Endometrial microvascular endothelial cells (primary cell): ENCODE results near the gene CRYBA4. TPM values are rescaled to one million over a fixed set of nuclear protein-coding genes. Genes with fewer than 3 reads are reported as not detected.
"Not testable (repeated sequence)": the region's sequence is repeated elsewhere in the genome, so short reads cannot be mapped to it uniquely, and the experiment has no call there.

Source experiments
- in situ Hi-C: cut with HindIII; loops from 2 replicates; pipeline ENCODE4 v1.10.0; 2017; ENCODE audit warnings: low sequenced_read_pairs, low pct_unique_long_range_greater_than_20kb; ENCODE audit errors: inconsistent ontology term
- total RNA-seq: library from RNA; depleted of rRNA; stranded (reverse); fragments of >200 nt; gene quantifications from one replicate; pipeline ENCODE4 v1.2.3, GENCODE V29; 2015; ENCODE audit errors: inconsistent ontology term

CRYBA4 gene
- total RNA-seq, 1 donor from 2014 or later: not detected

GRCh38 chr22:26592421-26592891, 29.3 kb upstream of the CRYBA4 start:
- in situ Hi-C loops: no loop called here

GRCh38 chr22:26593763-26594162, 28.0 kb upstream of the CRYBA4 start:
- in situ Hi-C loops: no loop called here

- in situ Hi-C loops: no loop called here
These were observed 24.7 kb upstream of the CRYBA4 start for GRCh38 chr22:26597026-26597425.

- in situ Hi-C loops: no loop called here
These were observed 24.3 kb upstream of the CRYBA4 start for GRCh38 chr22:26597480-26597879.

- in situ Hi-C loops: no loop called here
These were observed 22.3 kb upstream of the CRYBA4 start for GRCh38 chr22:26599505-26599904.

- in situ Hi-C loops: no loop called here
These were observed 20.0 kb upstream of the CRYBA4 start for GRCh38 chr22:26601726-26602125.

GRCh38 chr22:26602127-26602526, 19.6 kb upstream of the CRYBA4 start:
- in situ Hi-C loops: no loop called here

GRCh38 chr22:26604368-26604767, 17.4 kb upstream of the CRYBA4 start:
- in situ Hi-C loops: no loop called here

- in situ Hi-C loops: no loop called here
These were observed 15.2 kb upstream of the CRYBA4 start for GRCh38 chr22:26606611-26607010.

GRCh38 chr22:26608129-26608528, 13.6 kb upstream of the CRYBA4 start:
- in situ Hi-C loops: no loop called here

GRCh38 chr22:26609287-26609686, 12.5 kb upstream of the CRYBA4 start:
- in situ Hi-C loops: no loop called here

GRCh38 chr22:26610072-26610958, 11.4 kb upstream of the CRYBA4 start:
- in situ Hi-C loops: no loop called here

- in situ Hi-C loops: no loop called here
These were observed 10.8 kb upstream of the CRYBA4 start for GRCh38 chr22:26610996-26611395.

- in situ Hi-C loops: no loop called here
These were observed 9.1 kb upstream of the CRYBA4 start for GRCh38 chr22:26612652-26613051.

GRCh38 chr22:26613753-26614152, 8.0 kb upstream of the CRYBA4 start:
- in situ Hi-C loops: not testable (repeated sequence)

- in situ Hi-C loops: no loop called here
These were observed 7.4 kb upstream of the CRYBA4 start for GRCh38 chr22:26614322-26614721.

GRCh38 chr22:26615149-26615548, 6.6 kb upstream of the CRYBA4 start:
- in situ Hi-C loops: no loop called here

GRCh38 chr22:26615830-26616435, 5.8 kb upstream of the CRYBA4 start:
- in situ Hi-C loops: no loop called here

- in situ Hi-C loops: no loop called here
These were observed 5.1 kb upstream of the CRYBA4 start for GRCh38 chr22:26616650-26617049.
